OCI-LY7 (cell line): ENCODE data around the gene PAK1.

ENCODE experiments used
- EZH2phosphoT487 ChIP-seq: fragments of 200-600 bp; sonication (generic); IDR thresholded peaks from 2 replicates; pipeline ENCODE4 v1.6.1; 2018; ENCODE audit warnings: low read depth, borderline replicate concordance, mild to moderate bottlenecking, mixed run types, antibody characterized with exemption, low read length, moderate library complexity, mixed read lengths
- TF ChIP-seq, protein P1 (sequence below): fragments of 200-600 bp; sonication (generic); conservative IDR thresholded peaks from 2 replicates; pipeline ENCODE4 v1.5.1; 2014; ENCODE audit warnings: mild to moderate bottlenecking, antibody characterized with exemption, low read length, moderate library complexity, mixed read lengths

- TF ChIP-seq, protein P1, sequence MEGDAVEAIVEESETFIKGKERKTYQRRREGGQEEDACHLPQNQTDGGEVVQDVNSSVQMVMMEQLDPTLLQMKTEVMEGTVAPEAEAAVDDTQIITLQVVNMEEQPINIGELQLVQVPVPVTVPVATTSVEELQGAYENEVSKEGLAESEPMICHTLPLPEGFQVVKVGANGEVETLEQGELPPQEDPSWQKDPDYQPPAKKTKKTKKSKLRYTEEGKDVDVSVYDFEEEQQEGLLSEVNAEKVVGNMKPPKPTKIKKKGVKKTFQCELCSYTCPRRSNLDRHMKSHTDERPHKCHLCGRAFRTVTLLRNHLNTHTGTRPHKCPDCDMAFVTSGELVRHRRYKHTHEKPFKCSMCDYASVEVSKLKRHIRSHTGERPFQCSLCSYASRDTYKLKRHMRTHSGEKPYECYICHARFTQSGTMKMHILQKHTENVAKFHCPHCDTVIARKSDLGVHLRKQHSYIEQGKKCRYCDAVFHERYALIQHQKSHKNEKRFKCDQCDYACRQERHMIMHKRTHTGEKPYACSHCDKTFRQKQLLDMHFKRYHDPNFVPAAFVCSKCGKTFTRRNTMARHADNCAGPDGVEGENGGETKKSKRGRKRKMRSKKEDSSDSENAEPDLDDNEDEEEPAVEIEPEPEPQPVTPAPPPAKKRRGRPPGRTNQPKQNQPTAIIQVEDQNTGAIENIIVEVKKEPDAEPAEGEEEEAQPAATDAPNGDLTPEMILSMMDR = no peak
- TF ChIP-seq EZH2phosphoT487 = no peak
These were observed 23.7 kb downstream of the PAK1 start for GRCh38 chr11:77450227-77450626.
